ENCODE results near the gene EPX.
A peak's percentile ranks its signal among the peaks of the same experiment; 100 is the strongest.

Gene EPX

GRCh38 chr17:58186591-58186990 is 5.9 kb upstream of the EPX start:
- no peak for DNase-seq

GRCh38 chr17:58187063-58187462 is 5.5 kb upstream of the EPX start:
- DNase-seq: no peak

GRCh38 chr17:58187675-58188074 is 4.9 kb upstream of the EPX start:
- DNase-seq: no peak

GRCh38 chr17:58189436-58190146 is 2.9 kb upstream of the EPX start:
- no peak for DNase-seq

- DNase-seq: no peak
Observed at GRCh38 chr17:58191241-58191896, 1.2 kb upstream of the EPX start.

- no peak for DNase-seq
Observed at GRCh38 chr17:58193641-58194255, 1.2 kb downstream of the EPX start.

- DNase-seq: no peak
Observed at GRCh38 chr17:58195518-58196123, 3.1 kb downstream of the EPX start.

- DNase-seq: no peak
Observed at GRCh38 chr17:58196610-58197009, 4.1 kb downstream of the EPX start.

- peak; percentile 60 to 63 for DNase-seq
Observed at GRCh38 chr17:58200024-58200633, 7.6 kb downstream of the EPX start.

- DNase-seq: no peak
Observed at GRCh38 chr17:58202859-58203258, 10.3 kb downstream of the EPX start.

GRCh38 chr17:58204796-58205195 is 12.3 kb downstream of the EPX start:
- no peak for DNase-seq

GRCh38 chr17:58205936-58206335 is 13.4 kb downstream of the EPX start:
- DNase-seq: no peak

GRCh38 chr17:58207451-58207850 is 14.9 kb downstream of the EPX start:
- DNase-seq: no peak

- DNase-seq: no peak
Observed at GRCh38 chr17:58208344-58208743, 15.8 kb downstream of the EPX start.

- no peak for DNase-seq
Observed at GRCh38 chr17:58210922-58211321, 18.4 kb downstream of the EPX start.

GRCh38 chr17:58215685-58216084 is 23.2 kb downstream of the EPX start:
- DNase-seq: no peak

- no peak for DNase-seq
Observed at GRCh38 chr17:58217766-58218165, 25.2 kb downstream of the EPX start.

GRCh38 chr17:58219007-58219788 is 26.7 kb downstream of the EPX start, which contains the start of gene MKS1:
TSS of gene MKS1 (minus strand) at chr17:58219255. CDS start at chr17:58219230, 25 bp downstream.
- peak; percentile 95 for DNase-seq

GRCh38 chr17:58219789-58220183 is 27.3 kb downstream of the EPX start:
- DNase-seq: no peak

GRCh38 chr17:58224315-58224714 is 31.8 kb downstream of the EPX start:
- no peak for DNase-seq

GRCh38 chr17:58227733-58228132 is 35.2 kb downstream of the EPX start:
- no peak for DNase-seq

- DNase-seq: no peak
Observed at GRCh38 chr17:58228679-58229078, 36.2 kb downstream of the EPX start.

Data from stimulated activated CD4-positive, alpha-beta T cell treated with anti-CD3 and anti-CD28 coated beads, Interleukin-2, amount 100 ng/mL, for 48 hours (primary cell).